Measurements from ENCODE around the gene MT1G. TPM values are rescaled to one million over a fixed set of nuclear protein-coding genes. Genes with fewer than 3 reads are reported as not detected.

Gene MT1G
- total and polyA plus RNA-seq, 7 donors = 2.0 to 2,487 (median 12.9) TPM

DNA sequence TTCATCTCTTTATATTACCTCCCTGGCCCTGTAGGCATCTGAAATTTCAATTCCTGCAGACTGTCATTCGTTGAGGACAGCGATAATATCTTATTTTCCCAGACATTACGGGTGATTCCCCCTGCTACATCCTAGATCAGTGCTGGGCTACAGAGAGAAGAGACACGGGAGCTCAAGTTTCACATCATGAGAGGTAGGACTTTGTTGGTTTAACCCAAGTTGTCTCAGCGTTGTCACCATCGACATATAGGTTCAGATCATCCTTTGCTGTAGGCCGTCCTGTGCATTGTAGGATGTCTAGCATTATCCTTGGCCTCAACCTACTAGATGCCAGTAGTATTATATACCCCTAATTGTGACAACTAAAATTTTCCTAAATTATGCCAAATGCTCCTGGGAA, 33.7 kb upstream of the MT1G start:
- TF ChIP-seq EP300 (IDR thresholded peaks at IDR 0.05) = no peak
- no peak for TF ChIP-seq POLR2A (IDR thresholded peaks at IDR 0.05)
- TF ChIP-seq, protein P1, sequence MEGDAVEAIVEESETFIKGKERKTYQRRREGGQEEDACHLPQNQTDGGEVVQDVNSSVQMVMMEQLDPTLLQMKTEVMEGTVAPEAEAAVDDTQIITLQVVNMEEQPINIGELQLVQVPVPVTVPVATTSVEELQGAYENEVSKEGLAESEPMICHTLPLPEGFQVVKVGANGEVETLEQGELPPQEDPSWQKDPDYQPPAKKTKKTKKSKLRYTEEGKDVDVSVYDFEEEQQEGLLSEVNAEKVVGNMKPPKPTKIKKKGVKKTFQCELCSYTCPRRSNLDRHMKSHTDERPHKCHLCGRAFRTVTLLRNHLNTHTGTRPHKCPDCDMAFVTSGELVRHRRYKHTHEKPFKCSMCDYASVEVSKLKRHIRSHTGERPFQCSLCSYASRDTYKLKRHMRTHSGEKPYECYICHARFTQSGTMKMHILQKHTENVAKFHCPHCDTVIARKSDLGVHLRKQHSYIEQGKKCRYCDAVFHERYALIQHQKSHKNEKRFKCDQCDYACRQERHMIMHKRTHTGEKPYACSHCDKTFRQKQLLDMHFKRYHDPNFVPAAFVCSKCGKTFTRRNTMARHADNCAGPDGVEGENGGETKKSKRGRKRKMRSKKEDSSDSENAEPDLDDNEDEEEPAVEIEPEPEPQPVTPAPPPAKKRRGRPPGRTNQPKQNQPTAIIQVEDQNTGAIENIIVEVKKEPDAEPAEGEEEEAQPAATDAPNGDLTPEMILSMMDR (IDR thresholded peaks at IDR 0.05) = no peak
- no peak for TF ChIP-seq POLR2AphosphoS5 (IDR thresholded peaks at IDR 0.05)
- H3K4me3 ChIP-seq = no peak overlapping the region
- intact Hi-C loops (cut with DNase I) = loop anchor here (5.0 kb wide), 1 partner anchor 99 kb away; no protein-coding TSS in a partner anchor
- DNase-seq = no peak
- no peaks in the 10 kb centered on the region for H3K27me3 ChIP-seq
- H3K36me3 ChIP-seq = no peaks in the 10 kb centered on the region
- no peak overlapping the region for H3K27ac ChIP-seq
- peaks cover 0 to 4% (median 0%) of the 10 kb centered on the region in 4 donors for H3K9me3 ChIP-seq
- peaks cover 0 to 3% (median 0%) of the 10 kb centered on the region in 4 donors for H3K4me1 ChIP-seq
- WGBS, 2 donors = 85 to 92% methylated on average over 7 of the region's 7 CpGs

DNA sequence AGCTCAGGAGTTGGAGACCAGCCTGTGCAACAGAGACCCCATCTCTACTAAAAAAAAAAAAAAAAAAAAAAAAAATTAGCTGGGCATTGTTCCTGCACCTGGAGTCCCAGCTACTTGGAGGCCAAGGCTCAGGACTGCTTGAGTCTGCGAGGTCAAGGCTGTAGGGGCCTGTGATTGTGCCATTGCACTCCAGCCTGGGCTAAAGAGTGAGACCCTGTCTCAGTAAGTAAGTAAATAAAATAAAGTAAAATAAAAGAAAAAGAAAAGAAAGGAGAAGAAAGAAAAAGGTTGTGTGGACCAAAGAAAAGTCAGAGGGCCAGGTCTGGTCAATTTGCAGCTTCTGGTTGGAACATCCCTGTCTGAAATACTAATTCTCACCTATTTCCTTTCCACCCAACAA, 32.8 kb upstream of the MT1G start:
- intact Hi-C loops (cut with DNase I) = loop anchor here (5.0 kb wide), 1 partner anchor 98 kb away; no protein-coding TSS in a partner anchor
- Histone ChIP-seq H3K36me3 (no peaks in the 10 kb centered on the region), H3K9me3 (peaks cover 0 to 4% (median 0%) of the 10 kb centered on the region in 4 donors), H3K4me3 (no peak overlapping the region), H3K27ac (no peak overlapping the region), H3K27me3 (no peaks in the 10 kb centered on the region), H3K4me1 (peaks cover 0 to 3% (median 0%) of the 10 kb centered on the region in 4 donors)
- no peak for DNase-seq
- WGBS, 2 donors = 96% methylated on average over 1 of the region's 1 CpG
- TF ChIP-seq POLR2AphosphoS5 (IDR thresholded peaks at IDR 0.05) = no peak
- no peak for TF ChIP-seq POLR2A (IDR thresholded peaks at IDR 0.05)
- TF ChIP-seq, protein P1 (IDR thresholded peaks at IDR 0.05) = no peak
- no peak for TF ChIP-seq EP300 (IDR thresholded peaks at IDR 0.05)

DNA sequence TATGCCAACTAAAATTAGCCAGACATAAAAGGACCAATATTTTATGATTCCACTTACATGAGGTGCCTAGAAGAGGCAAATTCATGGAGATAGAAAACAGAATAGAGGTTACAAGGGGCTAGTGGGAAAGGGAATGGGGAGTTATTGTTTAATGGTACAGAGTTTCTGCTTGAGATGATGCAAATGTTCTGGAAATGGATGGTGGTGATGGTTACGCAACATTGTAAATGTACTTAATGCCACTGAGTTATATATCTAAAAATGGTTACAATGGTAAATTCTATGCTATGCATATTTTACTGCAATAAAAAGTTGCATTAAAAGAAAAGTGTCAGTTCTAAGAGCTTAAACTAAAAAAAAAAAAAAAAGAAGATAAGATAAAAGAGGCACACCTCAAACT, 32.3 kb upstream of the MT1G start:
- 0 to 100% methylated on average over 1 of the region's 1 CpG for WGBS, 2 donors
- peaks cover 0 to 4% (median 0%) of the 10 kb centered on the region in 4 donors for H3K9me3 ChIP-seq

DNA sequence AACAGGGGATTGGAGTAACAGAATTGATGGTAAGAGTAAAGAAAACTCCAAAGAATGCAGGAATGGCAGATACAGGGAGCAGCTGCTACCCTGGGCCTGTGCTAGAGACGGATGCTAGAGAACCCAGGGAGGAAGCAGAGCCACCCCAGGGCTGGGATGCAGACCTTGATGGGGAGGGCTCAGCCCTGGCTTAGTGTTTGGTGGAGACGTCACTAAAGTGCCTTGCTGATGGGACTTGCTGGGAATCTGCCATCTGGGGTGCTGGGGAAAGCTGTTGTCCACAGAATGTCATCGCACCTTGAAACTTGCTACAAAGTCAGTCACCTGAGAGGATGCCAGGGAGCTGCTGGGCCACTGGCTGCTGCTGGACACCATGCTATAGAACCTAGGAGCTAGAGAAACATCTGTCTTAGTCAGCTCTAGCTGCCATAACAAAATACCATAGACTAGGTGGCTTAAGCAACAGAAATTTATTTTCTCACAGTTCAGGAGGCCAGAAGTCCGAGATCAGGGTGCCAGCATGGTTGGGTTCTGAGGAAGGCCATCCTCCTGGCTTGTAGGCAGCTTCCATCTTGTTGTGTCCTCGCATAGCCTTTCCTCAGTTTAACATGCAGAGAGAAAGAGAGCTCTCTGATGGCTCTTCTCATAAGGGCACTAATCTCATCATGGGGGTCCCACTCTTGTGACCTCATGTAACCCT, 29.7 kb upstream of the MT1G start:
- H3K27ac ChIP-seq = no peak overlapping the region

More for the DNA sequence above, 32.3 kb upstream of the MT1G start:
- Histone ChIP-seq H3K27me3 (no peaks in the 10 kb centered on the region), H3K4me3 (no peak overlapping the region), H3K27ac (no peak overlapping the region), H3K4me1 (peaks cover 0 to 3% (median 0%) of the 10 kb centered on the region in 4 donors), H3K36me3 (no peaks in the 10 kb centered on the region)
- intact Hi-C loops (cut with DNase I) = loop anchor here (5.0 kb wide), 1 partner anchor 98 kb away; no protein-coding TSS in a partner anchor
- DNase-seq = no peak
- TF ChIP-seq, protein P1 (IDR thresholded peaks at IDR 0.05) = no peak
- TF ChIP-seq POLR2A (IDR thresholded peaks at IDR 0.05) (no peak), EP300 (IDR thresholded peaks at IDR 0.05) (no peak), POLR2AphosphoS5 (IDR thresholded peaks at IDR 0.05) (no peak)

More for the DNA sequence above, 29.7 kb upstream of the MT1G start:
- no peaks in the 10 kb centered on the region for H3K36me3 ChIP-seq
- H3K4me1 ChIP-seq = peaks cover 0 to 3% (median 0%) of the 10 kb centered on the region in 4 donors
- H3K4me3 ChIP-seq = no peak overlapping the region
- 91 to 94% methylated on average over 5 of the region's 5 CpGs for WGBS, 2 donors
- H3K27me3 ChIP-seq = no peaks in the 10 kb centered on the region
- TF ChIP-seq, protein P1 (IDR thresholded peaks at IDR 0.05) = no peak
- TF ChIP-seq POLR2A (IDR thresholded peaks at IDR 0.05) (no peak), POLR2AphosphoS5 (IDR thresholded peaks at IDR 0.05) (no peak), EP300 (IDR thresholded peaks at IDR 0.05) (no peak)
- DNase-seq = no peak
- intact Hi-C loops (cut with DNase I) = loop anchor here (5.0 kb wide), 1 partner anchor 110 kb away; the partner anchor contains the start of gene MT3
- peaks cover 0 to 4% (median 0%) of the 10 kb centered on the region in 4 donors for H3K9me3 ChIP-seq
